Left ventricle myocardium inferior (tissue), 1 donor: Measurements from ENCODE around the gene CSTPP1. TPM values are rescaled to one million over a fixed set of nuclear protein-coding genes. Genes with fewer than 3 reads are reported as not detected.

ENCODE experiments used
- DNase-seq: peaks from one replicate; pipeline ENCODE4 v3.0.0-alpha.2; 2020
- H3K27ac ChIP-seq: fragments of 200-600 bp; replicated peaks from 2 replicates; pipeline ENCODE4 v1.8.0; 2021
- H3K27me3 ChIP-seq: fragments of 200-600 bp; 2 replicates; pipeline ENCODE4 v1.8.0; 2021; ENCODE audit warnings: low read depth
- H3K36me3 ChIP-seq: fragments of 200-600 bp; 2 replicates; pipeline ENCODE4 v1.8.0; 2021
- H3K4me1 ChIP-seq: fragments of 200-600 bp; 2 replicates; pipeline ENCODE4 v1.8.0; 2021
- H3K4me3 ChIP-seq: fragments of 200-600 bp; 2 replicates; pipeline ENCODE4 v1.8.0; 2021; ENCODE audit warnings: mild to moderate bottlenecking, moderate library complexity
- H3K9me3 ChIP-seq: fragments of 200-600 bp; replicated peaks from 2 replicates; pipeline ENCODE4 v1.8.0; 2021
- CTCF ChIP-seq: fragments of 200-600 bp; IDR thresholded peaks from 2 replicates; pipeline ENCODE4 v1.8.0; 2021; ENCODE audit warnings: antibody characterized with exemption, mild to moderate bottlenecking, borderline replicate concordance
- intact Hi-C: fragments of 100-400 bp; cut with micrococcal nuclease; formaldehyde crosslinking; loops from one replicate; pipeline ENCODE4 v1.11.0; 2022
- total RNA-seq: library from RNA; stranded (reverse); fragmentation: NEBNext Ultra II Directional; extraction: Animal tissue kit (Norgen Biotek cat#: 25700); gene quantifications from one replicate; pipeline ENCODE4 v1.2.1, GENCODE V29; 2021
- donor health status: DM: no; HTN: yes; CAD: no; lungs with severe emphysema.

CSTPP1 gene
- total RNA-seq, 1 donor from 2014 or later = 12.9 TPM

- Histone ChIP-seq H3K4me1 (peaks cover 39% of the 10 kb centered on the region), H3K36me3 (no peaks in the 10 kb centered on the region), H3K4me3 (no peak overlapping the region), H3K27ac (peak overlapping the region; percentile 69), H3K9me3 (no peaks in the 10 kb centered on the region), H3K27me3 (no peaks in the 10 kb centered on the region)
- no peak for DNase-seq
- no peak for TF ChIP-seq CTCF
- intact Hi-C loops = no loop called here
Observed at GRCh38 chr11:47005441-47005840, 68.9 kb downstream of the CSTPP1 start.

GRCh38 chr11:47007579-47007978 lies 71.0 kb downstream of the CSTPP1 start:
- H3K27me3 ChIP-seq = no peaks in the 10 kb centered on the region
- intact Hi-C loops = no loop called here
- DNase-seq = no peak
- no peak overlapping the region for H3K4me3 ChIP-seq
- peaks cover 33% of the 10 kb centered on the region for H3K4me1 ChIP-seq
- no peak for TF ChIP-seq CTCF
- H3K36me3 ChIP-seq = no peaks in the 10 kb centered on the region
- no peak overlapping the region for H3K27ac ChIP-seq
- H3K9me3 ChIP-seq = no peaks in the 10 kb centered on the region

- intact Hi-C loops = no loop called here
- no peak overlapping the region for H3K27ac ChIP-seq
Observed at GRCh38 chr11:47010179-47010578, 73.6 kb downstream of the CSTPP1 start.

GRCh38 chr11:47014097-47014496 lies 77.5 kb downstream of the CSTPP1 start:
- Histone ChIP-seq H3K9me3 (no peaks in the 10 kb centered on the region), H3K27me3 (no peaks in the 10 kb centered on the region), H3K36me3 (no peaks in the 10 kb centered on the region), H3K4me3 (no peak overlapping the region), H3K4me1 (no peaks in the 10 kb centered on the region), H3K27ac (no peak overlapping the region)
- intact Hi-C loops = no loop called here
- no peak for DNase-seq
- TF ChIP-seq CTCF = no peak

More at GRCh38 chr11:47010179-47010578, 73.6 kb downstream of the CSTPP1 start:
- Histone ChIP-seq H3K36me3 (no peaks in the 10 kb centered on the region), H3K4me1 (peaks cover 7% of the 10 kb centered on the region), H3K9me3 (no peaks in the 10 kb centered on the region), H3K4me3 (no peak overlapping the region), H3K27me3 (no peaks in the 10 kb centered on the region)
- no peak for TF ChIP-seq CTCF
- DNase-seq = no peak

- Histone ChIP-seq H3K9me3 (no peaks in the 10 kb centered on the region), H3K4me1 (no peaks in the 10 kb centered on the region), H3K4me3 (no peak overlapping the region), H3K27me3 (no peaks in the 10 kb centered on the region), H3K36me3 (no peaks in the 10 kb centered on the region), H3K27ac (no peak overlapping the region)
- DNase-seq = no peak
- TF ChIP-seq CTCF = no peak
- intact Hi-C loops = no loop called here
Observed at GRCh38 chr11:47018637-47019036, 82.1 kb downstream of the CSTPP1 start.
